ENCODE results near the gene JAK1.
A peak's percentile ranks its signal among the peaks of the same experiment; 100 is the strongest.
"Not testable (repeated sequence)": the region's sequence is repeated elsewhere in the genome, so short reads cannot be mapped to it uniquely, and the experiment has no call there.

JAK1 gene

GRCh38 chr1:64920941-64921589 is 45.3 kb downstream of the JAK1 start:
- no peak for DNase-seq (ENCODE audit: low read depth)

GRCh38 chr1:64919120-64919519 is 47.2 kb downstream of the JAK1 start:
- not testable (repeated sequence) for DNase-seq (ENCODE audit: low read depth)

- DNase-seq (ENCODE audit: low read depth): no peak
Observed at GRCh38 chr1:64917907-64918306, 48.4 kb downstream of the JAK1 start.

- no peak for DNase-seq (ENCODE audit: low read depth)
Observed at GRCh38 chr1:64917328-64917861, 49.0 kb downstream of the JAK1 start.

GRCh38 chr1:64915381-64916274 is 50.7 kb downstream of the JAK1 start:
- no peak for DNase-seq (ENCODE audit: low read depth)

- no peak for DNase-seq (ENCODE audit: low read depth)
Observed at GRCh38 chr1:64913361-64914015, 52.9 kb downstream of the JAK1 start.

- no peak for DNase-seq (ENCODE audit: low read depth)
Observed at GRCh38 chr1:64912191-64912590, 54.2 kb downstream of the JAK1 start.

- no peak for DNase-seq (ENCODE audit: low read depth)
Observed at GRCh38 chr1:64911326-64911725, 55.0 kb downstream of the JAK1 start.

GRCh38 chr1:64909031-64909430 is 57.3 kb downstream of the JAK1 start:
- no peak for DNase-seq (ENCODE audit: low read depth)

GRCh38 chr1:64908575-64908974 is 57.8 kb downstream of the JAK1 start:
- DNase-seq (ENCODE audit: low read depth): no peak

GRCh38 chr1:64906447-64906846 is 59.9 kb downstream of the JAK1 start:
- no peak for DNase-seq (ENCODE audit: low read depth)

GRCh38 chr1:64903593-64903992 is 62.8 kb downstream of the JAK1 start:
- no peak for DNase-seq (ENCODE audit: low read depth)

GRCh38 chr1:64901663-64902062 is 64.7 kb downstream of the JAK1 start:
- DNase-seq (ENCODE audit: low read depth): no peak

GRCh38 chr1:64900916-64901315 is 65.4 kb downstream of the JAK1 start:
- DNase-seq (ENCODE audit: low read depth): no peak

- DNase-seq (ENCODE audit: low read depth): peak; percentile 24
Observed at GRCh38 chr1:64898107-64898861, 68.1 kb downstream of the JAK1 start.

GRCh38 chr1:64896551-64896950 is 69.8 kb downstream of the JAK1 start:
- DNase-seq (ENCODE audit: low read depth): no peak

- no peak for DNase-seq (ENCODE audit: low read depth)
Observed at GRCh38 chr1:64895500-64895899, 70.8 kb downstream of the JAK1 start.

- no peak for DNase-seq (ENCODE audit: low read depth)
Observed at GRCh38 chr1:64894438-64895196, 71.7 kb downstream of the JAK1 start.

GRCh38 chr1:64893921-64894320 is 72.4 kb downstream of the JAK1 start:
- no peak for DNase-seq (ENCODE audit: low read depth)

- no peak for DNase-seq (ENCODE audit: low read depth)
Observed at GRCh38 chr1:64892576-64893573, 73.5 kb downstream of the JAK1 start.
